Measurements from ENCODE around the gene METTL17.
"Not testable (repeated sequence)": the region's sequence is repeated elsewhere in the genome, so short reads cannot be mapped to it uniquely, and the experiment has no call there.

METTL17 gene

GRCh38 chr14:21009721-21010120 is 19.9 kb downstream of the METTL17 start:
- H3K4me2 ChIP-seq (ENCODE audit: low read length); H3K23ac ChIP-seq (ENCODE audit: low read length); H3K18ac ChIP-seq (ENCODE audit: low read length); H2BK5ac ChIP-seq (ENCODE audit: low read length); H4K5ac ChIP-seq (ENCODE audit: low read length); H3K56ac ChIP-seq (ENCODE audit: low read length); H3K4ac ChIP-seq (ENCODE audit: low read depth, low read length); H4K8ac ChIP-seq (ENCODE audit: low read depth, low read length); H2BK15ac ChIP-seq (replicated peaks; ENCODE audit: low read depth); H3K79me2 ChIP-seq (ENCODE audit: control insufficient read depth, insufficient read depth, low read length); H3K79me1 ChIP-seq (ENCODE audit: low read length); H3K27ac ChIP-seq (ENCODE audit: low read depth, low read length); H3K36me3 ChIP-seq (ENCODE audit: control insufficient read depth, insufficient read depth, low read length); H3K4me3 ChIP-seq (ENCODE audit: low read length); H2BK120ac ChIP-seq (ENCODE audit: low read depth, low read length); DNase-seq; H3K9ac ChIP-seq (ENCODE audit: low read length); H3K4me1 ChIP-seq (ENCODE audit: control insufficient read depth, low read depth, low read length); H2AK5ac ChIP-seq (ENCODE audit: low read length); H3K27me3 ChIP-seq (ENCODE audit: insufficient read depth, low read length, poor library complexity): not testable (repeated sequence)
- no CpG with 5 or more reads among the region's 3 CpGs for WGBS (ENCODE audit: extremely low coverage, insufficient coverage, low lambda C conversion rate)

GRCh38 chr14:21011136-21011535 is 21.4 kb downstream of the METTL17 start:
- Histone ChIP-seq H4K5ac (ENCODE audit: low read length) (no peak overlapping the region), H2BK5ac (ENCODE audit: low read length) (no peak overlapping the region), H3K4me3 (ENCODE audit: low read length) (no peak overlapping the region), H3K27ac (ENCODE audit: low read depth, low read length) (no peak overlapping the region), H3K18ac (ENCODE audit: low read length) (no peak overlapping the region), H3K56ac (ENCODE audit: low read length) (no peak overlapping the region), H3K79me2 (ENCODE audit: control insufficient read depth, insufficient read depth, low read length) (no peaks in the 10 kb centered on the region), H3K4me1 (ENCODE audit: control insufficient read depth, low read depth, low read length) (peaks cover 2% of the 10 kb centered on the region), H4K8ac (ENCODE audit: low read depth, low read length) (no peak overlapping the region), H3K79me1 (ENCODE audit: low read length) (no peaks in the 10 kb centered on the region), H2AK5ac (ENCODE audit: low read length) (no peak overlapping the region), H3K36me3 (ENCODE audit: control insufficient read depth, insufficient read depth, low read length) (no peaks in the 10 kb centered on the region), H2BK120ac (ENCODE audit: low read depth, low read length) (no peak overlapping the region), H2BK15ac (replicated peaks; ENCODE audit: low read depth) (no peak overlapping the region), H3K4ac (ENCODE audit: low read depth, low read length) (no peak overlapping the region), H3K4me2 (ENCODE audit: low read length) (no peak overlapping the region), H3K9ac (ENCODE audit: low read length) (no peak overlapping the region), H3K27me3 (ENCODE audit: insufficient read depth, low read length, poor library complexity) (no peaks in the 10 kb centered on the region), H3K23ac (ENCODE audit: low read length) (no peak overlapping the region)
- DNase-seq, result no peak
- no CpG with 5 or more reads among the region's 1 CpG for WGBS (ENCODE audit: extremely low coverage, insufficient coverage, low lambda C conversion rate)

GRCh38 chr14:21014761-21015190 is 25.0 kb downstream of the METTL17 start:
- Histone ChIP-seq H3K27ac (ENCODE audit: low read depth, low read length) (no peak overlapping the region), H3K4me3 (ENCODE audit: low read length) (no peak overlapping the region), H4K5ac (ENCODE audit: low read length) (no peak overlapping the region), H2BK120ac (ENCODE audit: low read depth, low read length) (no peak overlapping the region), H3K23ac (ENCODE audit: low read length) (no peak overlapping the region), H2BK5ac (ENCODE audit: low read length) (no peak overlapping the region), H3K4ac (ENCODE audit: low read depth, low read length) (no peak overlapping the region), H3K56ac (ENCODE audit: low read length) (peak overlapping the region; percentile 53), H2AK5ac (ENCODE audit: low read length) (no peak overlapping the region), H3K18ac (ENCODE audit: low read length) (no peak overlapping the region), H3K79me2 (ENCODE audit: control insufficient read depth, insufficient read depth, low read length) (no peaks in the 10 kb centered on the region), H3K4me2 (ENCODE audit: low read length) (no peak overlapping the region), H3K36me3 (ENCODE audit: control insufficient read depth, insufficient read depth, low read length) (no peaks in the 10 kb centered on the region), H4K8ac (ENCODE audit: low read depth, low read length) (no peak overlapping the region), H3K27me3 (ENCODE audit: insufficient read depth, low read length, poor library complexity) (no peaks in the 10 kb centered on the region), H3K4me1 (ENCODE audit: control insufficient read depth, low read depth, low read length) (peaks cover 2% of the 10 kb centered on the region), H3K9ac (ENCODE audit: low read length) (no peak overlapping the region), H3K79me1 (ENCODE audit: low read length) (no peaks in the 10 kb centered on the region), H2BK15ac (replicated peaks; ENCODE audit: low read depth) (no peak overlapping the region)
- DNase-seq, result peak; percentile 94
- no CpG with 5 or more reads among the region's 4 CpGs for WGBS (ENCODE audit: extremely low coverage, insufficient coverage, low lambda C conversion rate)

- WGBS (ENCODE audit: extremely low coverage, insufficient coverage, low lambda C conversion rate), result no CpG with 5 or more reads among the region's 6 CpGs
- no peak overlapping the region for H2BK15ac ChIP-seq (replicated peaks; ENCODE audit: low read depth)
- no peak overlapping the region for H3K9ac ChIP-seq (ENCODE audit: low read length)
- no peak overlapping the region for H4K8ac ChIP-seq (ENCODE audit: low read depth, low read length)
- no peak overlapping the region for H4K5ac ChIP-seq (ENCODE audit: low read length)
- H3K4me3 ChIP-seq (ENCODE audit: low read length), result no peak overlapping the region
- H3K27ac ChIP-seq (ENCODE audit: low read depth, low read length), result no peak overlapping the region
- H2BK120ac ChIP-seq (ENCODE audit: low read depth, low read length), result no peak overlapping the region
- H3K18ac ChIP-seq (ENCODE audit: low read length), result no peak overlapping the region
- no peak overlapping the region for H2BK5ac ChIP-seq (ENCODE audit: low read length)
- H3K4ac ChIP-seq (ENCODE audit: low read depth, low read length), result no peak overlapping the region
- no peaks in the 10 kb centered on the region for H3K79me2 ChIP-seq (ENCODE audit: control insufficient read depth, insufficient read depth, low read length)
- no peak overlapping the region for H3K4me2 ChIP-seq (ENCODE audit: low read length)
- no peak overlapping the region for H3K56ac ChIP-seq (ENCODE audit: low read length)
- no peaks in the 10 kb centered on the region for H3K79me1 ChIP-seq (ENCODE audit: low read length)
- H3K27me3 ChIP-seq (ENCODE audit: insufficient read depth, low read length, poor library complexity), result no peaks in the 10 kb centered on the region
- no peak overlapping the region for H3K23ac ChIP-seq (ENCODE audit: low read length)
- no peaks in the 10 kb centered on the region for H3K36me3 ChIP-seq (ENCODE audit: control insufficient read depth, insufficient read depth, low read length)
- no peak for DNase-seq
- peaks cover 2% of the 10 kb centered on the region for H3K4me1 ChIP-seq (ENCODE audit: control insufficient read depth, low read depth, low read length)
- no peak overlapping the region for H2AK5ac ChIP-seq (ENCODE audit: low read length)
Measured at GRCh38 chr14:21015312-21015711, 25.5 kb downstream of the METTL17 start.

GRCh38 chr14:21016413-21017190 is 26.8 kb downstream of the METTL17 start:
- H3K4me1 ChIP-seq (ENCODE audit: control insufficient read depth, low read depth, low read length), result peaks cover 2% of the 10 kb centered on the region
- no peak overlapping the region for H3K4ac ChIP-seq (ENCODE audit: low read depth, low read length)
- no peak overlapping the region for H3K4me3 ChIP-seq (ENCODE audit: low read length)
- no peak overlapping the region for H3K56ac ChIP-seq (ENCODE audit: low read length)
- no peaks in the 10 kb centered on the region for H3K79me1 ChIP-seq (ENCODE audit: low read length)
- no CpG with 5 or more reads among the region's 9 CpGs for WGBS (ENCODE audit: extremely low coverage, insufficient coverage, low lambda C conversion rate)
- no peak overlapping the region for H3K27ac ChIP-seq (ENCODE audit: low read depth, low read length)
- no peak overlapping the region for H2BK5ac ChIP-seq (ENCODE audit: low read length)
- H3K23ac ChIP-seq (ENCODE audit: low read length), result no peak overlapping the region
- DNase-seq, result no peak
- H3K79me2 ChIP-seq (ENCODE audit: control insufficient read depth, insufficient read depth, low read length), result no peaks in the 10 kb centered on the region
- H2BK15ac ChIP-seq (replicated peaks; ENCODE audit: low read depth), result no peak overlapping the region
- no peak overlapping the region for H3K4me2 ChIP-seq (ENCODE audit: low read length)
- H4K8ac ChIP-seq (ENCODE audit: low read depth, low read length), result no peak overlapping the region
- no peaks in the 10 kb centered on the region for H3K36me3 ChIP-seq (ENCODE audit: control insufficient read depth, insufficient read depth, low read length)
- H3K9ac ChIP-seq (ENCODE audit: low read length), result no peak overlapping the region
- no peak overlapping the region for H3K18ac ChIP-seq (ENCODE audit: low read length)
- no peaks in the 10 kb centered on the region for H3K27me3 ChIP-seq (ENCODE audit: insufficient read depth, low read length, poor library complexity)
- H4K5ac ChIP-seq (ENCODE audit: low read length), result no peak overlapping the region
- no peak overlapping the region for H2BK120ac ChIP-seq (ENCODE audit: low read depth, low read length)
- H2AK5ac ChIP-seq (ENCODE audit: low read length), result no peak overlapping the region
